ENCODE results near the gene NMNAT2. TPM values are rescaled to one million over a fixed set of nuclear protein-coding genes. Genes with fewer than 3 reads are reported as not detected.

The NMNAT2 gene
- polyA plus RNA-seq, 3 donors = 0.22 to 0.43 TPM; not detected in 1

DNA sequence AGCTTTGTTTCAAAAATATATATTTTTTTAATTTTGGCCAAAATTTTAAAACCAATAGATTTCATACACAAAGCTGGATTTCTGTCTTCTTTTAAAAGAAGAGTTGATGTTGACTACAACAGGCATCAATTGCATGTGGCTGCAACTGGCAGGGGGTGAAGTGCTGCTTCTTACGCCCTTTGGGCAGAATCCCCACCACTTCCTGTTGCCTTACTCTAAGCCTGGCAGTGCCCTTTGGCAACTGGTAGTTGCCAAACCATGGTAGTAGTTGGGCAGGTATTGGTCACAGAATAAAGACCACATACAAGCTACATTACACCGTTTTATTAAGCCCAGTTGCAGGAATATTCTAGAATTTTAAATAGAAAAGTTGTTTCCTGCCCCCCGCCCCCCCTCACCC, 215.1 kb downstream of the NMNAT2 start:
- H3K36me3 ChIP-seq (replicated peaks in 1 of 2; ENCODE audit: control insufficient read depth in 1 of 2, insufficient read depth in 2 of 2, low read length in 2 of 2) = no peaks in the 10 kb centered on the region
- no peaks in the 10 kb centered on the region for H4K20me1 ChIP-seq (ENCODE audit: insufficient read depth, low read length)
- H2AFZ ChIP-seq (ENCODE audit: insufficient read depth, low read depth, low read length, poor library complexity, severe bottlenecking) = no peak overlapping the region
- no peaks in the 10 kb centered on the region for H3K79me2 ChIP-seq (ENCODE audit: insufficient read depth, low read length)
- DNase-seq = no peak
- no peak overlapping the region for H3K4me2 ChIP-seq (replicated peaks; ENCODE audit: extremely low read depth, low read length, poor library complexity, severe bottlenecking)
- H3K9ac ChIP-seq (ENCODE audit: insufficient read depth, low read length, poor library complexity, severe bottlenecking) = no peak overlapping the region
- no peaks in the 10 kb centered on the region for H3K36me3 Mint-ChIP-seq
- H3K9me3 Mint-ChIP-seq = peaks cover 0 to 6% (median 0%) of the 10 kb centered on the region in 7 donors
- no peak overlapping the region for H3K27ac Mint-ChIP-seq
- WGBS (ENCODE audit: insufficient coverage) = no CpG with 5 or more reads among the region's 3 CpGs
- no peaks in the 10 kb centered on the region for H3K4me1 Mint-ChIP-seq
- H3K27me3 ChIP-seq (ENCODE audit: control insufficient read depth in 2 of 2, insufficient read depth in 2 of 2, low read length in 2 of 2) = no peaks in the 10 kb centered on the region
- H3K9me3 ChIP-seq (replicated peaks in 1 of 2; ENCODE audit: control insufficient read depth in 1 of 2, insufficient read depth in 1 of 2, low read length in 2 of 2) = no peaks in the 10 kb centered on the region
- H3K4me3 ChIP-seq (replicated peaks in 1 of 3; ENCODE audit: low read depth in 2 of 3, low read length in 3 of 3) = no peak overlapping the region
- no peak overlapping the region for H3K27ac ChIP-seq (ENCODE audit: low read depth in 1 of 2, low read length in 2 of 2)
- H3K27me3 Mint-ChIP-seq (ENCODE audit: low read depth in 3 of 3) = peaks cover 9 to 22% (median 13%) of the 10 kb centered on the region in 3 donors
- H3K4me1 ChIP-seq (ENCODE audit: control insufficient read depth in 1 of 2, insufficient read depth in 2 of 2, low read length in 2 of 2) = no peaks in the 10 kb centered on the region
- intact Hi-C loops (cut with micrococcal nuclease) = no loop called here
- no peak for TF ChIP-seq CTCF (IDR thresholded peaks at IDR 0.05)
- H3K4me3 Mint-ChIP-seq = no peak overlapping the region

- no peak overlapping the region for H3K4me2 ChIP-seq (replicated peaks; ENCODE audit: extremely low read depth, low read length, poor library complexity, severe bottlenecking)
- no peaks in the 10 kb centered on the region for H3K4me1 ChIP-seq (ENCODE audit: control insufficient read depth in 1 of 2, insufficient read depth in 2 of 2, low read length in 2 of 2)
- Mint-ChIP-seq H3K4me3 (no peak overlapping the region), H3K36me3 (no peaks in the 10 kb centered on the region), H3K9me3 (peaks cover 0 to 8% (median 0%) of the 10 kb centered on the region in 7 donors), H3K4me1 (no peaks in the 10 kb centered on the region), H3K27me3 (ENCODE audit: low read depth in 3 of 3) (peaks cover 8 to 22% (median 21%) of the 10 kb centered on the region in 3 donors), H3K27ac (no peak overlapping the region)
- no peak for TF ChIP-seq CTCF (IDR thresholded peaks at IDR 0.05)
- H3K27ac ChIP-seq (ENCODE audit: low read depth in 1 of 2, low read length in 2 of 2) = no peak overlapping the region
- H3K27me3 ChIP-seq (ENCODE audit: control insufficient read depth in 2 of 2, insufficient read depth in 2 of 2, low read length in 2 of 2) = peaks cover 0 to 2% of the 10 kb centered on the region in 2 donors
- intact Hi-C loops (cut with micrococcal nuclease) = no loop called here
- no peaks in the 10 kb centered on the region for H3K36me3 ChIP-seq (replicated peaks in 1 of 2; ENCODE audit: control insufficient read depth in 1 of 2, insufficient read depth in 2 of 2, low read length in 2 of 2)
- WGBS (ENCODE audit: insufficient coverage) = 89% methylated on average over 3 of the region's 9 CpGs
- H4K20me1 ChIP-seq (ENCODE audit: insufficient read depth, low read length) = no peaks in the 10 kb centered on the region
- DNase-seq = no peak
- no peaks in the 10 kb centered on the region for H3K79me2 ChIP-seq (ENCODE audit: insufficient read depth, low read length)
- no peak overlapping the region for H3K9ac ChIP-seq (ENCODE audit: insufficient read depth, low read length, poor library complexity, severe bottlenecking)
- no peak overlapping the region for H3K4me3 ChIP-seq (replicated peaks in 1 of 3; ENCODE audit: low read depth in 2 of 3, low read length in 3 of 3)
- no peak overlapping the region for H2AFZ ChIP-seq (ENCODE audit: insufficient read depth, low read depth, low read length, poor library complexity, severe bottlenecking)
- H3K9me3 ChIP-seq (replicated peaks in 1 of 2; ENCODE audit: control insufficient read depth in 1 of 2, insufficient read depth in 1 of 2, low read length in 2 of 2) = no peaks in the 10 kb centered on the region
These were observed 217.7 kb downstream of the NMNAT2 start for GRCh38 chr1:183200451-183200850.

All from CD14-positive monocyte (primary cell).